ENCODE results near the gene KDM4C. TPM values are rescaled to one million over a fixed set of nuclear protein-coding genes. Genes with fewer than 3 reads are reported as not detected.

Gene KDM4C
- total and polyA plus RNA-seq, 2 donors (not counting 1 experiment from before 2014, with no cell fraction given) = 49.7 to 141 TPM

- POLR2A ChIA-PET = interaction anchor here (0.6 kb wide), 1 partner anchor 39 kb away, joined by 10 read pairs; no protein-coding TSS in a partner anchor
- peaks cover 97% of the 10 kb centered on the region for H3K79me2 ChIP-seq (ENCODE audit: control insufficient read depth, insufficient read depth, low read length)
- no CpG with 5 or more reads among the region's 2 CpGs for WGBS (ENCODE audit: insufficient coverage)
- no peak overlapping the region for H3K9ac ChIP-seq (ENCODE audit: low read length)
- CTCF ChIA-PET = no interaction called here
- H3K4me2 ChIP-seq (replicated peaks; ENCODE audit: low read depth, low read length, poor library complexity, severe bottlenecking) = no peak overlapping the region
- TF ChIP-seq EZH2 (IDR thresholded peaks at IDR 0.05; ENCODE audit: borderline replicate concordance, insufficient read depth, low read depth, low read length, poor library complexity, severe bottlenecking) (no peak), CTCF (IDR thresholded peaks at IDR 0.05) (no peak)
- ATAC-seq (ENCODE audit: low read depth) (no peak), DNase-seq (no peak)
- no peak overlapping the region for H3K4me3 ChIP-seq (ENCODE audit: control extremely low read depth in 1 of 5, extremely low read depth in 1 of 5, insufficient read depth in 1 of 5, low read depth in 2 of 5, low read length in 4 of 5)
- H3K4me1 Mint-ChIP-seq = peaks cover 71% of the 10 kb centered on the region
- no peaks in the 10 kb centered on the region for H3K27me3 Mint-ChIP-seq
- H3K4me3 Mint-ChIP-seq = no peak overlapping the region
- peaks cover 0 to 1% of the 10 kb centered on the region in 2 experiments for H3K36me3 ChIP-seq (replicated peaks in 1 of 2; ENCODE audit: control extremely low read depth in 1 of 2, control insufficient read depth in 1 of 2, extremely low read depth in 1 of 2, insufficient read depth in 2 of 2, low read length in 1 of 2)
- H3K27me3 ChIP-seq (replicated peaks in 1 of 4; ENCODE audit: control extremely low read depth in 1 of 4, control insufficient read depth in 3 of 4, insufficient read depth in 4 of 4, low read length in 3 of 4) = no peaks in the 10 kb centered on the region
- intact Hi-C loops (cut with micrococcal nuclease) = no loop called here
- H3K27ac Mint-ChIP-seq = no peak overlapping the region
- H3K9me3 Mint-ChIP-seq (ENCODE audit: insufficient read depth) = peaks cover 3% of the 10 kb centered on the region
- H3K27ac ChIP-seq (ENCODE audit: low read length in 2 of 2) = peak overlapping the region in 1 of 2 donors; percentile 6
- peaks cover 0 to 3% (median 0%) of the 10 kb centered on the region in 3 donors for H3K9me3 ChIP-seq (ENCODE audit: control extremely low read depth in 1 of 3, control insufficient read depth in 2 of 3, insufficient read depth in 1 of 3, low read length in 2 of 3)
- peaks cover 22 to 51% of the 10 kb centered on the region in 2 donors for H3K4me1 ChIP-seq (ENCODE audit: control insufficient read depth in 2 of 2, insufficient read depth in 2 of 2, low read length in 2 of 2)
- peaks cover 59% of the 10 kb centered on the region for H4K20me1 ChIP-seq (ENCODE audit: control insufficient read depth, insufficient read depth, low read length, poor library complexity, severe bottlenecking)
- H2AFZ ChIP-seq (ENCODE audit: insufficient read depth, low read depth, low read length, poor library complexity, severe bottlenecking) = no peak overlapping the region
These were observed 6.2 kb downstream of the KDM4C start for GRCh38 chr9:6764011-6764410.

- Histone ChIP-seq H3K27ac (ENCODE audit: low read length in 2 of 2) (peak overlapping the region in 1 of 2 donors; percentile 9), H3K9ac (ENCODE audit: low read length) (no peak overlapping the region), H4K20me1 (ENCODE audit: control insufficient read depth, insufficient read depth, low read length, poor library complexity, severe bottlenecking) (peaks cover 64% of the 10 kb centered on the region), H3K36me3 (replicated peaks in 1 of 2; ENCODE audit: control extremely low read depth in 1 of 2, control insufficient read depth in 1 of 2, extremely low read depth in 1 of 2, insufficient read depth in 2 of 2, low read length in 1 of 2) (peaks cover 0 to 1% of the 10 kb centered on the region in 2 experiments), H3K4me1 (ENCODE audit: control insufficient read depth in 2 of 2, insufficient read depth in 2 of 2, low read length in 2 of 2) (peaks cover 20 to 50% of the 10 kb centered on the region in 2 donors), H2AFZ (ENCODE audit: insufficient read depth, low read depth, low read length, poor library complexity, severe bottlenecking) (no peak overlapping the region), H3K79me2 (ENCODE audit: control insufficient read depth, insufficient read depth, low read length) (peaks cover 97% of the 10 kb centered on the region), H3K4me2 (replicated peaks; ENCODE audit: low read depth, low read length, poor library complexity, severe bottlenecking) (no peak overlapping the region), H3K4me3 (ENCODE audit: control extremely low read depth in 1 of 5, extremely low read depth in 1 of 5, insufficient read depth in 1 of 5, low read depth in 2 of 5, low read length in 4 of 5) (no peak overlapping the region), H3K27me3 (replicated peaks in 1 of 4; ENCODE audit: control extremely low read depth in 1 of 4, control insufficient read depth in 3 of 4, insufficient read depth in 4 of 4, low read length in 3 of 4) (no peaks in the 10 kb centered on the region), H3K9me3 (ENCODE audit: control extremely low read depth in 1 of 3, control insufficient read depth in 2 of 3, insufficient read depth in 1 of 3, low read length in 2 of 3) (peaks cover 0 to 3% (median 0%) of the 10 kb centered on the region in 3 donors)
- Mint-ChIP-seq H3K9me3 (ENCODE audit: insufficient read depth) (peaks cover 3% of the 10 kb centered on the region), H3K27ac (no peak overlapping the region), H3K27me3 (no peaks in the 10 kb centered on the region), H3K4me3 (no peak overlapping the region), H3K4me1 (peaks cover 72% of the 10 kb centered on the region)
- POLR2A ChIA-PET = no interaction called here
- intact Hi-C loops (cut with micrococcal nuclease) = no loop called here
- TF ChIP-seq EZH2 (IDR thresholded peaks at IDR 0.05; ENCODE audit: borderline replicate concordance, insufficient read depth, low read depth, low read length, poor library complexity, severe bottlenecking) = no peak
- TF ChIP-seq CTCF (IDR thresholded peaks at IDR 0.05) = no peak
- CTCF ChIA-PET = no interaction called here
- DNase-seq = no peak
- ATAC-seq (ENCODE audit: low read depth) = peak; percentile 10
These were observed 6.8 kb downstream of the KDM4C start for GRCh38 chr9:6764523-6764922.
